Cortex of kidney (tissue), 1 donor: ENCODE measurements around the gene MORF4L1.
"Not testable (repeated sequence)": the region's sequence is repeated elsewhere in the genome, so short reads cannot be mapped to it uniquely, and the experiment has no call there.

Experiments
- DNase-seq: peaks from one replicate; lab custom pipeline; 2025; lab: John Stamatoyannopoulos, UW

MORF4L1 gene

GRCh38 chr15:78859971-78860719 is 12.5 kb upstream of the MORF4L1 start:
- no peak for DNase-seq

- DNase-seq = not testable (repeated sequence)
These were observed 7.1 kb upstream of the MORF4L1 start for GRCh38 chr15:78865585-78865984.

- DNase-seq = not testable (repeated sequence)
These were observed 6.7 kb upstream of the MORF4L1 start for GRCh38 chr15:78866031-78866430.

- DNase-seq = no peak
These were observed 5.9 kb upstream of the MORF4L1 start for GRCh38 chr15:78866803-78867202.

GRCh38 chr15:78868366-78868765 is 4.3 kb upstream of the MORF4L1 start:
- DNase-seq = no peak

- not testable (repeated sequence) for DNase-seq
These were observed 1.1 kb upstream of the MORF4L1 start for GRCh38 chr15:78871483-78872127.

- DNase-seq = no peak
These were observed 492 bp downstream of the MORF4L1 start for GRCh38 chr15:78872972-78873792.

- no peak for DNase-seq
These were observed 1.4 kb downstream of the MORF4L1 start for GRCh38 chr15:78873793-78874765.

- DNase-seq = no peak
These were observed 2.6 kb downstream of the MORF4L1 start for GRCh38 chr15:78875107-78875914.

GRCh38 chr15:78876954-78877353 is 4.3 kb downstream of the MORF4L1 start:
- DNase-seq = not testable (repeated sequence)

- no peak for DNase-seq
These were observed 5.7 kb downstream of the MORF4L1 start for GRCh38 chr15:78878356-78878755.

GRCh38 chr15:78879517-78880241 is 7.0 kb downstream of the MORF4L1 start:
- no peak for DNase-seq

- no peak for DNase-seq
These were observed 7.5 kb downstream of the MORF4L1 start for GRCh38 chr15:78880242-78880533.

GRCh38 chr15:78880813-78881212 is 8.1 kb downstream of the MORF4L1 start:
- DNase-seq = no peak

GRCh38 chr15:78881681-78882080 is 9.0 kb downstream of the MORF4L1 start:
- DNase-seq = no peak

- no peak for DNase-seq
These were observed 16.3 kb downstream of the MORF4L1 start for GRCh38 chr15:78889000-78889399.

- no peak for DNase-seq
These were observed 20.8 kb downstream of the MORF4L1 start for GRCh38 chr15:78893538-78893937.

- no peak for DNase-seq
These were observed 22.8 kb downstream of the MORF4L1 start for GRCh38 chr15:78895471-78895870.

GRCh38 chr15:78898540-78898939 is 25.9 kb downstream of the MORF4L1 start:
- DNase-seq = no peak
